CD4-positive, alpha-beta T cell treated with Interleukin-15 for 1 hour (primary cell): ENCODE measurements around the gene RHNO1.
"Not testable (repeated sequence)": the region's sequence is repeated elsewhere in the genome, so short reads cannot be mapped to it uniquely, and the experiment has no call there.

Experiments
- DNase-seq: peaks from one replicate; pipeline ENCODE4 v3.0.0-alpha.2; 2020

RHNO1 gene

DNA sequence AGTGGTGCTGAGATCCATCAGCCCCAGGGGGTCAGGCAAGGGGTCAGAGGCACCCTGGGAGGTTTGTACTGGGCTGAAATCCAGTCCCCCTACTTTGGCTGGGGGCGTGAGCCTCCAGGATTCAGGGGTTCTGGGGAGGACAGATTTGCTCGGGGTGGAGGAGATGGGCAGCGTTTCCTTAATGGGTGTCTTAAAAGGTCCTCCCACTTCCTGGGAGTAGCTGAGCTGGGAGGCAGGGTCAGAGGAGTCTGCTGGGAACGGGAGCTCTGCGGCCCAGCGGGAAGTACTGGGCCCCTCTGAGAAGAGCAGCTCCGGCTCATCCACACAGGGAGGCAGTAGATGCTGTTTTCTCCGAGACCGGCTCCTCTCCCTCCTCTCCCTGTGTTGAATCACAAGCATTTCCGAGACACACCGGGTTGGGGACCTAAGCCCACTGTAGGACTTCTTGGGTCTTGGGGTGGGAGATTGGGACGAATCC, 18.0 kb upstream of the RHNO1 start:
- no peak for DNase-seq

DNA sequence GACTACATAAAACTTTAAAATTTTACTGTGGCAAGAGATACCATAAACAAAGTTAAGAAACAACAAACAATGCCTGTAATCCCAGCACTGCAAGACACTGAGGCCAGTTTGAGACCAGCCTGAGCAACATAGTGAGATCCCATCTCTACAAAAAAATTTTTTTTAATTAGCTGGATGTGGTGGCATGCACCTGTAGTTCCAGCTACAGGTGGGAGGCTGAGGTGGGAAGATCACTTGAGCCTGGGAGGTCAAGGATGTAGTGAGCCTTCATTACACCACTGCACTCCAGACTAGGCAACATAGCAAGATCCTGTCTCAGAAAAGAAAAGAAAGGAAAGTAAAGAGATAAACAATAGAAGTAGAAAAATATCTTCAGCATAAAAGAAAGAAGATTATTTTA, 16.9 kb upstream of the RHNO1 start:
- no peak for DNase-seq

DNA sequence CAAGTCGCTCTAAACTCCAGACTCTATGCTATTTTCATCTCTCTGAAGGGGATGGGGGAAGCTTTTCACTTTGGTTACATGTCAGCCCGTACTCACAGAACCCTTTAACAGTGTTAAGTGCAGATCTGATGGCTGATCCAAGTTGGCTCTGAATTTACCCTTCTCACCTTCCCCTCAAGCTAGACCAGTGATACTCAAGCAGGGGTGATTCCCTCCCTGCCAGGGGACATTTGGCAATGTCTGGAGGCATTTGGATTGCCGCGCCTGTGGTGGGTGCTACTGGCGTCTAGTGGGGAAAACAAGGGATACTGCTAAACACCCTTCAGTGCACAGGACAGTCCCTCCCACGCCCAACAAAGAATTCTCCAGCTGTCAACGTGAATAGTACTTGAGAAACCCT, 14.1 kb upstream of the RHNO1 start:
- no peak for DNase-seq

DNA sequence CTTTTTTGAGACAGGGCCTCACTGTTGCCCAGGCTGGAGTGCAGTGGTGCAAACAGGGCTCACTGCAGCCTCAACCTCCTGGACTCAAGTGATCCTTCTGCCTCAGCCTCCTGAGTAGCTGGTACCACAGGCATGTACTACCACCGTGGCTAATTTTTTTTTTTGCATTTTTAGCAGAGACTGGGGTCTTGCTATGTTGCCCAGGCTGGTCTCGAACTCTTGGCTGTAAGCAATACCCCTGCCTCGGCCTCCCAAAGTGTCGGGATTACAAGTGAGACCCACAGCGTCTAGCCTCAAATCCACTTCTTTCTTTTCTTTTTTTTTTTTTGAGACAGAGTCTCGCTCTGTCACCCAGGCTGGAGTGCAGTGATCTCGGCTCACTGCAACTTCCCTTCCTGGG, 13.6 kb upstream of the RHNO1 start:
- DNase-seq = not testable (repeated sequence)

DNA sequence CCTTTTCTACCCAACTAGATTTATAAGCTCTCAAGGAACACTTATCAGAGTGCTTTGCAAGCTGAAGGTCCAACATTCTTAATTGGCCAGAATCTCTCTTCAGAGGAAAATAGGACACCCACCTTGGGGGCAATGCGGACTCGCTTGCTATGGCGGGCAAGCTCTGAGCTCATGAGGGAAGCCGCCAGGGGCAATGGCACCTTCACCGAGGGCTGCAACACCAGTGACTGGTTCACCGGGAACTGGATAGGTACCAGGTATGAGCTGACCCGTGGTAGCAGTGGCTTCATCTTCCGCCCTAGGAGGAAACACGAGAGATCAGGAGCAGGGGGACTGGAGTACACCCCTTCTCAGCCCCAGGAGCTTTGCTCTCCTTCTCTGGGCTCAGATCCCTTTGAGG, 12.8 kb upstream of the RHNO1 start:
- no peak for DNase-seq

DNA sequence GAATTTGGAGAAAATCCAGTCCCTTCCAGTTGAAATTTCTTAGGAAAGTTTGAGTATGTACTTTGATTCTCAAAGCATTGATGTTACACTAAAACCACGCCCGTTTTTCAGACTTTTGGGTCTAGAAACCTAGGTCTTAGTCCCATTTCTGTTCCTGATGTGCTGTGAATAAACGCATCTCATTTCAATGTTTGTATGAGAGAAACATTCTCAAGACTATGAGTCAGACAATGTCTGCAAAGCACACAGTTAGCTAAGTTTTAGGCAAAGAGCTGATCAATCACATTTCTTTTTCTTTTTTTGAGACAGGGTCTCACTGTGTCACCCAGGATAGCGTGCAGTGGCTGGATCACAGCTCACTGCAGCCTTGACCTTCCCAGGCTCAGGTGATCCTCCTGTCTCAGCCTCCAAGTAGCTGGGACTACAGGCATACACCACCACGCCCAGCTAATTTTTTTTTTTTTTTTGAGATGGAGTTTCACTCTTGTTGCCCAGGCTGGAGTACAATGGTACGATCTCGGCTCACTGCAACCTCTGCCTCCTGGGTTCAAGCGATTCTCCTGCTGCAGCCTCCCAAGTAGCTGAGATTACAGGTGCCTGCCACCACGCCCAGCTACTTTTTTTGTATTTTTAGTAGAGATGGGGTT, 7.9 kb upstream of the RHNO1 start:
- DNase-seq = not testable (repeated sequence)

DNA sequence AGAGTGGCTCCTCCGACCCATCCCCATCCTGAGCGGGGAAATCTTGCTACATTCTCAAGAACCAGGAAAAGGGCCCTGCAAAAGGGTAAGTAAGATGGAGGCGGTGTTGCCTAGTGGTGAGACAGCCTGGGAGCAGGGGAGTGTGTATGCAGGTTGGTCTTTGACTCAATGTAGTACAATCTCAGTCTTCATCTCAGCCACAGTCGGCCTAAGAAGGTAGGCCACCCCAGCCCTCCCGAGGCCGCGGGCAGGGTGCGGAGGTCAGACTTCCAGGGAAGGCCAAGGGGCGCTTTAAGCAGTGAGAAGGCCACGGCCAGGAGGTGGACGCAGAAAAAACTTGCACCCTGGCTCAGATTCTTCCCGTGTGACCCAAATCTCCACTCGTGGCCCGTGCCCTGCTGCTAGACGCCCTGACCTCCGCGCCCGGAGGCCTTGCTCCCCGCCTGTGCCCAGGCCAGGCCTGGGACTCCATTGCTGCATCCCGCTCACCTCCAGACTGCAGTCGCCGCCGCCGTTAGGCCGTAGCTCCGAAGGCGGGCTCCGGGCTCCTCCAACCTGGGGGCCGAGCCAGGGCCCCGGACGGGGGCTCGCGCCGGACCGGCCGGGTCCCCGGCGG, 484 bp upstream of the RHNO1 start:
- no peak for DNase-seq

DNA sequence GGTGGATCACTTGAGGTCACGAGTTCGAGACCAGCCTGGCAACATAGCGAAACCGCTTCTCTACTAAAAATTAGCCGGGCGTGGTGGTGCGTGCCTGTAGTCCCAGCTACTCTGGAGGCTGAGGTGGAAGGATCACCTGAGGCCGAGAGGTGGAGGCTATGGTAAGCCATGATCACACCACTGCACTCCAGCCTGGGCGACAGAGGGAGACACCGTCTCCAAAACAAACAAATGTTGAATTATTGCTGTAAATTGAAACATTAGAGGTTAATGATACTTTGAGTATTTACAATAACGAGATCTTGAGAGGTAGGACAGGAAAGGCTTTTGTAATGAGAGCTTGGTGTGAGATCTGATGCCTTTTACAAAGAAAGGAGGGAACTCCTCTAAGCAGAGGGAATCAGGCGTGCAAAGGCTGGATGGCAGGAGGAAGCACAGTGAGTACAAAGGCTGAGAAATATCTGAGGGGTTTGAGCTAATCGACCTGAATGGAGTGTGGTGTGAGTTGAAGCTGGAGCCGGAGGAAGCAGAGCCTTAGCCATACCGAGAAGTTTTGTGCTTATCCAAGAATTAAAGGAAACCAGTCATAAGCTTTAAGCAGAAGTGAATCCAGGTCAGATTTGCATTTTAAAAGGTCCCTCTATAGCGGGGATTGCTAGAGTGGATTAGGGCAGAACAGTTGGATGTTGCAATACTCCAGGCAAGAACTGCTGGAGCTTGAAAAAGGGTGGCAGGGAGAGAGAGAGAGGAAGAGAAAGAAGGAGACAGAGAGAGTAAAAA, 1.1 kb downstream of the RHNO1 start:
- DNase-seq = no peak

DNA sequence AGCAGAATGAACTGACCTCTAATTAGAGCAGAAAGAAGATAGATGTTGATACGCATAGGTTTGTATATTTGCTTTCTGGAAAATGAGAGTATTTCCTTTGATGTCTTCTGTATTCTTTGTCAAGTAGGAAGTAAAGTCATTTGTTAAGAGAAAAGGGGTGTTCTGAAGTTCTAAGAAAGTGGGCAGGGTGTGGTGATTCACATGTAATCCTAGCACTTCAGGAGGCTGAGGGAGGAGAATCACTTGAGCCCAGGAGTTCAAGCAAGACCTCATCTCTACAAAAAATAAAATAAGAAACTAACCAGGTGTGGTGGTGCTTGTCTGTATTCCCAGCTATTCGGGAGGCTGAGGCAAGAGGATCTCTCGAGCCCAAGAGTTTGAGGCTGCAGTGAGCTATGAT, 2.8 kb downstream of the RHNO1 start:
- DNase-seq = no peak

DNA sequence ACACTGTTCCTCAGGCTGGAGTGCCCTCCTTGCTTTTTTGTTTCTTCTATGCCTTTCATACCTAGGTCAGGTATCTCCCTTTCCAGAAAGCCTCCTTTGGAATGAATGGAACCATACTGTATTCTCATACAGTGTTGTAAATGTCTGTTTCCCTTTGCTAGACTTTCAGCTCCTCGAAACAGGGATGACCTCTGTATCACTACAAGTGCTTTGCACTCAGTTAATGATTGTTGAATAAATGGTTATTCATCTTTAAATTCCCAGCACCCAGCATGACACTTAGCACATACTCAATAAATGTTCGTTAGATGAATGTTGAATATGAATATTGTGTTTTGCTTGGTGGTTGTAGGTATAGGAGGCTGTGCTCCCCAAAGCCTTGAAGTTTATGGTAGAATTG, 7.8 kb downstream of the RHNO1 start:
- DNase-seq = no peak

DNA sequence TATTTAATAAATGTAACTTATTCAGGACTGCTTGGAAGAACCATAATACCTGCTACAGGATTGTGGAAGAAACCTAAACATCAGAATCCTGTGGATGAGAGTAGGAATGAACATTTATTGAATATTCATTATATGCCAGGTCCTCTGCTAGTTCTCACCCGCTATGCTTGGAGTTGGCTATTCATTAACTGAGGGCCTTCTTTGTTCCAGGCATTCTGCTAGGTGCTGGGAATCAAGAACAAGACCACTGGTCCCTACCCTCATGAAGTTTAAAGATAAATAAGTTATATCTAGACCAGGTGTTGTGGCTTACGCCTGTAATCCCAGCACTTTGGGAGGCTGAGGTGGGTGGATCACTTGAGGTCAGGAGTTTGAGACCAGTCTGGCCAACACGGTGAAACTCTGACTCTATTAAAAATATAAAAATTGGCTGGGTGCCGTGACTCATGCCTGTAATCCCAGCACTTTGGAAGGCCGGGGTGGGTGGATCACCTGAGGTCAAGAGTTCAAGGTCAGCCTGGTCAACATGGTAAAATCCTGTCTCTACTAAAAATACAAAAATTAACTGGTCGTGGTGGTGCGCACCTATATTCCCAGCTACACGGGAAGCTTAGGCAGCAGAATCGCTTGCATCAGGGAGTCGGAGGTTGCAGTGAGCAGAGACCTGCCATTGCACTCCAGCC, 9.9 kb downstream of the RHNO1 start:
- DNase-seq = no peak

DNA sequence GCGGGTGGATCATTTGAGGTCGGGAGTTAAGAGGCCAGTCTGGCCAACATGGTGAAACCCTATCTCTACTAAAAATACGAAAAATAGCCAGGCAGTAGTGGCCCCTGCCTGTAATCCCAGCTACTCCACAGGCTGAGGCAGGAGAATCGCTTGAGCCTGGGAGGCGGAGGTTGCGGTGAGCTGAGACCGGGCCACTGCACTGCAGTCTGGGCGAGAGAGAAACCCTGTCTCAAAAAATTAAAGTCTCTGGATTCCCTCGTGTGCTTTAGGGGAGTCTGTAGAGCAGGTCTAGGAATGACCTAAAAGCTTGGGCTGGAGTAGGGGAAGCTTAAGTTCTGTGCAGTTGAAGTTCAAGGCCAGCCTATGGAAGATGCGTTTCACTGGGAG, 13.0 kb downstream of the RHNO1 start:
- no peak for DNase-seq

DNA sequence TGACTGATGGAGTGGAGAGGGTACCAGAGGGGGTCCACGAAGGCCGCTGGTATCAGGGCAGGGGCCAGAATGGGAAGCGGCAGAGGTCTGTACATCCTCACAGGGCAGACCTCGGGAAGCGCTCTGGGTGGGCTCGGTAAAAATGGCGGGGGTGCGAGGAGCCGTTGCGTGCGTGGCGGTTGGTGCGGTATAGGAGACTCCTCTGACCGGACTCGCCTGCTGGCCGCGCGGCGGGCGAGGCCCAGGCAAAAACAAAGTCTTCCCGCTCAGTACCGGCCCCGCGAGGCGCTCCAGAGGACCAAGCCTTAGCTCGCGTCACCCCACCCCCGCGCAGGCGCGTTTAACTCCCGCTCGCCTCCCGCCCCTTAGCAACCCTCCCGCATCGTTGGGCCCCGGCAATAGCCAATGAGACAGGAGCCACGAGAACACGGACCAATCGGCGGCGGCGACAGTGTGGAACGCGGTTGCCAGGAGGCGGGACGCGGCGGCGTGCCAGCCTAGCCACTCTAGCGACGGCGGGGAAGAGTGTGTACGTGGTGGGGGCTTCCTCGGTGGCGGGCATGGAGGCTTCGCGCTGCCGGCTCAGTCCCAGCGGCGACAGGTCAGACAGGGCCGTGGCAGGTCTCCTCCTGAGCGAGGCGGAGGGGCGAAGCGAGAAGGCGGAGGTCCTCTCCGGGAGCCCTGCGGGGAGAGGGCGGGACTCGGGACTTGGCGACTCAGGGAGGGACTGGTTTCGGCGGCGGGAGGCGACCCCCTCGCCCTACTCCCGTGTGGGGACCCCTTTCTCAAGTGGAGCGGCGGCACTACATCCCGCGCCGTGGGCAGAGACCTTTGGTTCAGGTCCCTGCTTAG, 13.6 kb downstream of the RHNO1 start, which contains the start of gene TULP3:
Gene TULP3, plus strand, starts transcription at position 504 of the 852 bp plus-strand sequence. Its CDS starts 57 bp downstream, at position 561.
- peak; percentile 98 for DNase-seq

DNA sequence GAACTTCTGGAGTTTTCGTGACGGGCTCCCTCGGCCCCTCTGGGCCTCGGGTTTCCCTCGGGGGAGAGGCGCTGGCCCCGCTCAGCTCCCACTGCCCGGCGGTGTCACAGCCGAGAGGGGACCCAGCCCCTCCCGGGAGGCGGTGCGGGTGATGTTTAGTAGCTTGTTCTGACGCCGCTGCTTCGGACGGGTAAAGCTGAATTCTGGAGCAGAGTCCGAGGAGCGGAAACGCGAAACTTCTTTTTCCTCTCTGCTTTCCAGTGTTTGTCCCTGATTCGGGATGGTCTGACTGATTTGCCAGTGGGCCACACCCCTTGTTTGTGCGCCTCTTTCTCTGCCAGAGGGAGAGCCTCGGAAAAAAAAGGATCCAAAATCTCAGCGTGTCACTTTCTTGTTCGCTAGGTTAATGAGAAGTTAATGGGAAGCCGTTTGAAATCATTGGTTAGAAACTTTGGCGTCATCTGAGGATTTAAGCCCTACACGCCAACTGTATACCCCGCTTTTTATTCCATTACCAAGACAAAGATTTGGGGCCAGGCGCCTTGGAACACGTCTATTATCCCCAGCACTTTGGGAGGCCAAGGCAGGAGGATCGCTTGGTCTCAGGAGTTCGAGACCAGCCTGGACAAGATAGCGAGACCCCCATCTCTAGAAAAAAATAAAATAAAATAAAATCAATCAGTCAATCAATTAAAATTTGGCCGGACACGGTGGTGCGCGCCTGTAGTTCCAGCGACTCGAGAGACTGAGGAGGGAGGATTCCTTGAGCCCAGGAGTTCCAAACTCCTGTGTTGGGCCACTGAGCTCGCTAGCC, 14.4 kb downstream of the RHNO1 start:
- DNase-seq = no peak

DNA sequence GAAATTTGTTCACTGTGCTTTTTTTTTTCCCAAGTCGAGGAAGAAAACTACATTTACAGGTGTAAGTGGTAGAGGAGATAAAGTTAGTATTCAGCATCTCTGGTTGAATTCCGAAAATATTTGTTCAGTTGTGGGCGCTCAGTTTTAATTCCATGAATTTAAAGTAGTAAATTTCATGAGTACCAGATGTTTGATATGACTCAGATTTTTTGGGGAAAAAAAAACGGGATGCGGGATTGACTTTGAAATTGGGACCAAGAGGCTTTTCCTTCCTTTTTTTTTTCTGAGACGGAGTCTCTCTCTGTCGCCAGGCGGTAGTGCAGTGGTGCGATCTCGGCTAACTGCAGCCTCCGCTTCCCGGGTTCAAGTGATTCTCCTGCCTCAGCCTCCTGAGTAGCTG, 15.2 kb downstream of the RHNO1 start:
- no peak for DNase-seq

DNA sequence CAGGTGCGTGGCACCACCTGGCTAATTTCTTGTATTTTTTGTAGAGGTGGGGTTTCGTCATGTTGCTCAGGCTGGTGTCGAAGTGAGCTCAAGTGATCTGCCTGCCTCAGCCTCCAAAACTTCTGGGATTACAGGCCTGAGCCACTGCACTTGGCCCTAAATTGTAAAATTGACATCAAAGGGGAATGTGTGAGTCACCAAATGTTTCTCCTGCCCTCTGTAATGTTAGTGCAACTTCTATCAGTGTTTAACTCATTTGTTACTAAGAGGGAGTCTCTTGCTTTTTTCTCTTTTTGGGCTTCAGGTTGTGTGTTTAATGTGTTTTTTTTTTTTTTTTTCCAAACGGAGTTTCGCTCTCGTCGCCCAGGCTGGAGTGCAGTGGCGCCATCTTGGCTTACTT, 16.0 kb downstream of the RHNO1 start:
- DNase-seq = no peak

DNA sequence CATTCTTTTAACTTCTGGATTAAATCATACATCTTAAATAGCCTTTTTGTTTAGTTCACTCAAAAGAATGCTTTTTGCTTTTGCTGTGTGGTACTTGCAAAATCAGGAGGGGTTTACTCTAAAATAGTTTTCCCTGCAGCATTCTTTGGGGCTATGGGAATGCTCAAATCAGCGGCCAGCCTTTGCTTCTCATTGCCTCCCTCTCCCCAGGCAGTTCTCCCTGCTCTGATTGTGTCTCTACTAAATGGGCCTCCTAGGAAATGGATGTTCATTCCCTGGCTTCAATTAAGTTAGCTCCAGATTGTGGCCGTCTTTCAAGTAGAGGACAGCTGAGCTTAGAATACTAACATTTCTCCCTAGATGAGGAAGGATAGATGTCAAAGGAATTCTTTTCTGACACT, 18.0 kb downstream of the RHNO1 start:
- DNase-seq = no peak

DNA sequence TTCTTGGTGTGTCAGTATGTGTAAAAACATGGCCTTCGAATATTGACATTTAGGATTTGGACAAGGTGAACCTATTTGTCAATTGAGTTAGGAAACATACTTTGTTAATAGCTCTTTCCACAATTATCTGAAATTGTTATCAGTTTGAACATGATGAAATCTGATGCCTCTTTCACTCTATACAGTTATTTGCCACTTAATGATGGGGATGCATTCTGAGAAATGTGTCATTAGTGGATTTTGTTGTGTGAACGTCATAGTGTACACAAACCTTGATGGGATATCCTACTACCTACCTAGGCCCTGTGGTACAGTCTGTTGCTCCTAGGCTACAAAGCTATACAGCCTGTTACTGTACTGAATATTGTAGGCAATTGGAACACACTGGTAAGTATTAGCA, 18.5 kb downstream of the RHNO1 start:
- no peak for DNase-seq

DNA sequence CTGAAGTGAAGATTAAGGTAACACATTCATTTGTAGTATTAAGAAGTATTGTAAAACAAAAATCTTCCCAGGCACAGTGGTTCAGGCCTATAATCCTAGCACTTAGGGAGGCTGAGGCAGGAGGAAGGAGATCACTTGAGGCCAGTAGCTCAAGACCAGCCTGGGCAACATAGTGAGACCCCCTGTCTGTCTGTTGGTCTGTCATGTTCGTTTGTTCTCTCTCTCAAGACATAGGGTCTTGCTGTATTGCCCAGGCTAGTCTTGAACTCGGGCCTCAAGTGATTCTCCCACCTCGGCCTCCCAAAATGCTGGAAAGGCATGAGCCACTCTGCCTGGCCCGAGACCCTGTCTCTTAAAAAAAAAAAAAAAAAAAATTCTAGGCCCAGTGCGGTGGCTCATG, 20.4 kb downstream of the RHNO1 start:
- DNase-seq = no peak

DNA sequence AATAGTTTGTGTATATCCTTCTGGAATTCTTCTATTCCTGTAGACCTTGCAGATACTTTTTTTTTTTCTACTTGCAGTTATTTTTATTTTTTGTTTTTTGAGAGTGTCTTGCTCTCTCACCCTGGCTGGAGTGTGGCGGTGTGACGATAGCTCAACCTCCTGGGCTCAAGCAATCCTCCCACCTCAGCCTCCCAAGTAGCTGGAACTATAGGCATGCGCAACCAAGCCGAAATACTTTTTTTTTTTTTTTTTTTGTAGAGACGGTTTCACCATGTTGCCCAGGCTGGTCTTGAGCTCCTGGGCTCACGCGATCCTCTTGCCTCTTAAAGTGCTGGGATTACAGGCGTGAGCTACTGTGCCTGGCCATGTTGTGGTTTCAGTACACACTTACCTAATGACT, 23.6 kb downstream of the RHNO1 start:
- DNase-seq = no peak

DNA sequence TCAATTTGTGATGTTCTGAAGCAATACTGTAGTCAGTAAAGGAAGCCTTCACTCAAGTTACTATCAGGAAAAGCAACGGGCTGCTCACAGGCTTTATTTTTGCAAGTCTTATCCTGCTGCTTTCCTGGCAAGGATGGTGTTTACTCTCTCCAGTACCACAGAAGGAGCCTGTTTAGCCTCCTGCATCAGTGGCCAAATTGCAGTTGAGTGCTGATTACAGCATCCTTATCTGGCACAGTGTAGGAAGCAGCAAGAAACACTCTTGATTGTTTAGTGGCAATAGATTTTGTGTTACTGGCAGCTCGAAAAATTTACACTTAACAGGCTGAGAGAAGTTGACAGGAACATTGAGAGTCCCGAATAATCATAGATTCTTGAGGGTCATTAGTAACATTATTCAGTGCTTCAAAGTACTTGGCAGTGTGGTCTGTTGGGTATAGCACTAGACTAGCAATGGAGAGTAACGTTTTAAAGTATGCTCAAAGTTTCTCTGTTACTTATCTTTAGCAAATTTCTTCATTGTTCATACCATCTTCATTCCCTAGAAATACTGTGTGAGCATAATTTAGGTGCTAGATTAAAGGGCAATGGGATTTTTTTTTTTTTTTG, 25.4 kb downstream of the RHNO1 start:
- no peak for DNase-seq
